Measurements from ENCODE around the gene FIP1L1. TPM values are rescaled to one million over a fixed set of nuclear protein-coding genes. Genes with fewer than 3 reads are reported as not detected.

The FIP1L1 gene
- total RNA-seq, 1 donor from 2014 or later: 29.7 TPM

DNA sequence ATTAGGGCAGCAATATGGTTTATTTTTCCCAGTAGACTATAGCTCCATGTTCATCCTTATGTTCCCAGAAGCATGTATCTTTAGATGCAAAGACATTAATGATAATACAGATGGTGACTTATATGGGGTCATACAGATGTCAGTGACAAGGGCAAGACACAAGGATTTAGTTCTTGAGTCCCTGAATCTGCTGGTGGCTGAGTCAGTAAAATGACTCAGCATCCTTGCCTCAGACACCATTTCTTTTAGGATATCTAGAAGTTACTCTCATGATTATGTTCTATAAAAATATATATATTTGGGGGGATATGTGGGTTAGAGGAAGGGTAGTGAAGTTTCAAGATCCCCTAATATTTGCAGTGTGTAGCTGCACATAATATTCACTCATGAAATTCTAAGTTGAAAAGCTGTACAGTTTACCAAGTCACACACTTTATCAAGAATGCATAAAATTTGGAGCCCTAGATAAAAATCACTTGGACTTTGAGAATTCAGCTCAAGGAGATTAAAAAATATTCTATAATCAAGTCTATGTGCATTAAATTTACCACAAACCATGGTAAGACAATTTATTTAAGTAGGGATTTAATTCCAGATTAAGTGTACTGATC lies 111.9 kb downstream of the FIP1L1 start:
- TF ChIP-seq, protein P1, sequence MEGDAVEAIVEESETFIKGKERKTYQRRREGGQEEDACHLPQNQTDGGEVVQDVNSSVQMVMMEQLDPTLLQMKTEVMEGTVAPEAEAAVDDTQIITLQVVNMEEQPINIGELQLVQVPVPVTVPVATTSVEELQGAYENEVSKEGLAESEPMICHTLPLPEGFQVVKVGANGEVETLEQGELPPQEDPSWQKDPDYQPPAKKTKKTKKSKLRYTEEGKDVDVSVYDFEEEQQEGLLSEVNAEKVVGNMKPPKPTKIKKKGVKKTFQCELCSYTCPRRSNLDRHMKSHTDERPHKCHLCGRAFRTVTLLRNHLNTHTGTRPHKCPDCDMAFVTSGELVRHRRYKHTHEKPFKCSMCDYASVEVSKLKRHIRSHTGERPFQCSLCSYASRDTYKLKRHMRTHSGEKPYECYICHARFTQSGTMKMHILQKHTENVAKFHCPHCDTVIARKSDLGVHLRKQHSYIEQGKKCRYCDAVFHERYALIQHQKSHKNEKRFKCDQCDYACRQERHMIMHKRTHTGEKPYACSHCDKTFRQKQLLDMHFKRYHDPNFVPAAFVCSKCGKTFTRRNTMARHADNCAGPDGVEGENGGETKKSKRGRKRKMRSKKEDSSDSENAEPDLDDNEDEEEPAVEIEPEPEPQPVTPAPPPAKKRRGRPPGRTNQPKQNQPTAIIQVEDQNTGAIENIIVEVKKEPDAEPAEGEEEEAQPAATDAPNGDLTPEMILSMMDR (IDR thresholded peaks at IDR 0.05; ENCODE audit: borderline replicate concordance): no peak
- Histone ChIP-seq H3K27me3 (ENCODE audit: low read depth) (no peaks in the 10 kb centered on the region), H3K36me3 (no peaks in the 10 kb centered on the region), H3K9me3 (replicated peaks) (no peaks in the 10 kb centered on the region), H3K4me3 (no peak overlapping the region), H3K27ac (replicated peaks) (no peak overlapping the region), H3K4me1 (peaks cover 9% of the 10 kb centered on the region)
- intact Hi-C loops (cut with micrococcal nuclease): no loop called here
- DNase-seq: no peak

DNA sequence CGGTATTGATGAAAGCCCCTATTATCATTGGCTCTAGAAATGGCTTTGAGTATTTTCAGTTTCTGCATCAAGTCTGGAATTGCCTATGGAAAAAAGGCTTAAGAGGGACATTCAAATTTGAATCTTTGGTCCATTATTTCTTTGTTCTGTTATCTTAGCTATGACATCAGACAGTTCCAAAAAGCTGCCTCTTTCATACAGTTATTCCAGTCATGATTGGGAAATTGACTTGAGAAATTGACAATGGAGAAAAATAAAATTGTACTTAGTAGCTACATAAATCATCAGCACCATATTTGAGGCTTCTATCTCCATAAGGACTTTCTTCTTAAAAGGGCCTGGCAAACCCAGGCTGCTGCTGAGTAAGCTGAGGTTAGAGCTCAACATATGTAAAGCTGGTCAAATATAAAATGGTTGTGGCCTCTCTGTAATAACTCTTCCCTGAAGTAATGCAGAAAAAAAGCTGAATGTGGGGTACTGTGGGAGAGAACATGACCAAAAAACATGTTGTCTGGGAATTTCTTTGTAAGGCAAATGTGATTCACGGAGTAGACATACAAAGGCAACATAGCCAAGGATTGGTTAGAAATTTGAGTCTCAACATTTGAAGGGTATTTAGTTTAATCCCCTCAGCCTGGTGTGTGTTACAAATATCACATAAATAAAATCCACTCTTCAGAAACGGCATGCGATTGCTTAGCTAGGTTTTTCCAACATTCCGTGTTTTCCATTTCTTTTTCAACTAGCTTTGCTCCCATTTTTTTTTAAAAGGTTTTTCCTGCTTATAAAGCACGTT lies 112.9 kb downstream of the FIP1L1 start:
- peak overlapping the region; percentile 40 for H3K27ac ChIP-seq (replicated peaks)
- TF ChIP-seq, protein P1 (IDR thresholded peaks at IDR 0.05; ENCODE audit: borderline replicate concordance): no peak
- peaks cover 9% of the 10 kb centered on the region for H3K4me1 ChIP-seq
- no peaks in the 10 kb centered on the region for H3K27me3 ChIP-seq (ENCODE audit: low read depth)
- no peak overlapping the region for H3K4me3 ChIP-seq
- intact Hi-C loops (cut with micrococcal nuclease): no loop called here
- H3K9me3 ChIP-seq (replicated peaks): no peaks in the 10 kb centered on the region
- DNase-seq: no peak
- H3K36me3 ChIP-seq: no peaks in the 10 kb centered on the region

DNA sequence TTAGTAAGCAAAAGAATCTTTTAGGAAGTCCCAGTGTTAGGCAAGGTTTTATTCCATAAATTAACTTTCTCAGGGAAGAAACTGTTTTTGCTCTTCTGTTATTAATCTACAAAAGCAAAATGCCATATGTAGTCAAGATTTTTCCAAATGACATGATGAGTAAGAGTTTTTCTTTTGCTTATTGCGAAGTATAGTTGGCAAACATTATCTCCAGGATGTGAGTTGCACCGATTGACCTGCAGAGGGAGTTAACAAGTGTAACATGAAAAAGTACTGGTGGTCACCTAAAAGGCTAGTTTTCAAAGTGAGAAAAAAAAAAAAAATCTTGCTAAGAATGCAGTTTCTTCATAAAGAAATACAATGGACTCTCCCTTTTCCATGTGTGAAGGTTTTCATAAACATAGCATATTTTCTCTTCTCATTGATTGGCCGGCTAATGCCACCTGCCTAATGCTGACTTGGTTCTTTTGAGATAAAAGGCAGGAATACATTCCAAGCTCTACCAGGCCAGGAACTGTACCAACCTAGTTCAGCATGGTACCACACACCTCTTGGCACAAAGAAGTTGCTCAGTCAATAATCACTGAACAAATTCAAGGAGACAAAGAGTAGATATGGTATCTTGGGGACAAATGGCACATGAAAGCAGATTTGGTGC lies 113.7 kb downstream of the FIP1L1 start:
- no peaks in the 10 kb centered on the region for H3K27me3 ChIP-seq (ENCODE audit: low read depth)
- H3K4me1 ChIP-seq: peaks cover 9% of the 10 kb centered on the region
- intact Hi-C loops (cut with micrococcal nuclease): no loop called here
- no peaks in the 10 kb centered on the region for H3K9me3 ChIP-seq (replicated peaks)
- H3K4me3 ChIP-seq: no peak overlapping the region
- H3K36me3 ChIP-seq: no peaks in the 10 kb centered on the region
- H3K27ac ChIP-seq (replicated peaks): peak overlapping the region; percentile 40
- DNase-seq: no peak
- TF ChIP-seq, protein P1 (IDR thresholded peaks at IDR 0.05; ENCODE audit: borderline replicate concordance): peak; percentile 81

DNA sequence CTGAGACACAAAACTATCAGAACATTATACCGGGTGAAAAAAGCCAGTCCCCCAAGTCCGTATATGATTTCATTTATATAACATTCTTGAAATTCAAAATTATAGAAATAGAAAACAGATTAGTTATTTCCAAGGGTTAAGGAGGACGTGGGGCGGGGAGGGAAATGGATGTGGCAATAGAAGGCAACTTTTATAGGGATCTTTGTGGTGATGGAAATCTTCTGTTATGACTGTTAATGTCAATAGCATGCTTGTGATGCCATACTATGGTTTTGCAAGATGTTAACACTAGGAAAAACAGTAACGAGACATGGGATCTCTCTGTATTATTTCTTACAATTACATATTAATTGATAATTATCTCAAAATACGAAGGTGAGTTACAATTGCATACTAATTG lies 117.4 kb downstream of the FIP1L1 start:
- no peaks in the 10 kb centered on the region for H3K27me3 ChIP-seq (ENCODE audit: low read depth)
- H3K27ac ChIP-seq (replicated peaks): no peak overlapping the region
- H3K4me3 ChIP-seq: no peak overlapping the region
- H3K4me1 ChIP-seq: peaks cover 22% of the 10 kb centered on the region
- H3K36me3 ChIP-seq: no peaks in the 10 kb centered on the region
- TF ChIP-seq, protein P1 (IDR thresholded peaks at IDR 0.05; ENCODE audit: borderline replicate concordance): no peak
- intact Hi-C loops (cut with micrococcal nuclease): no loop called here
- DNase-seq: no peak
- no peaks in the 10 kb centered on the region for H3K9me3 ChIP-seq (replicated peaks)

DNA sequence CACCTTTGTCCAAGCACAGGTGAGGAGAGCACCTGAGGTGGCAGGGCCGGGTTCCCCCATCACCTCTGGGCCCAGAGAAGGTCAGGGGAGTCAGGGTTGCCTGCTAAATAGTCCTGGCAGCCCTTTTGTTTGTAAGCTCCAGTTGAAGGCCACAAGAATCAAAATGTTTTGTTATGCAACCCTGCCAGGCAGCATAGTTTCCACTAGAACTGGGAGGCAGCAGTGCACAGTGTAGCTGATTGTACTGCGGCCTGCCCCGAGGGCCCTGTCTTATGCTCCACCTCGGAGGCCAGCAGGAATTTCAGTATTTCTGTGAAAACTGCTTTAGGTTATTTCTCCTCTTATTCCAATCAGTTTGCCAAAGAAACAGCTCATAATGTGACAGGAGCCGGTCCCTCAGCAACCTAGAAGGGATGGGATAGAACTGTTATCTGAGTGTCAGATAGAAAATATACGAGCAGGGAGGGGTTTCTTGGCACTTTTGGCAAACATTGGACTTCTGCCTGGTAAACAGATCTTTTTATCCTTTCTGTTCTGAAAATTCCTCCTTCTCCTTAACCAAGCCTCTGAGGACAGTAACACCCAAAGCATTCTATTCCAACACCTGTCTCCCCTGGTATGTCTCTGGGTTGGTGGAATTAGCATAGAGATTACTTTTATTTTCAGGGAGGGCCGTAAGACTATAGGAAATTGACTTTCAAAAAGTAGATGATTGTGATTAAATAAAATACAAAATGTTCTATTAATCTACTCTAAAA lies 120.2 kb downstream of the FIP1L1 start:
- H3K27me3 ChIP-seq (ENCODE audit: low read depth): no peaks in the 10 kb centered on the region
- intact Hi-C loops (cut with micrococcal nuclease): no loop called here
- DNase-seq: peak; percentile 48

More for the DNA sequence above, 120.2 kb downstream of the FIP1L1 start:
- Histone ChIP-seq H3K36me3 (no peaks in the 10 kb centered on the region), H3K9me3 (replicated peaks) (no peaks in the 10 kb centered on the region), H3K27ac (replicated peaks) (peak overlapping the region; percentile 74), H3K4me1 (peaks cover 13% of the 10 kb centered on the region), H3K4me3 (no peak overlapping the region)
- TF ChIP-seq, protein P1 (IDR thresholded peaks at IDR 0.05; ENCODE audit: borderline replicate concordance): peak; percentile 15

Data from left ventricle myocardium inferior (tissue), 1 donor.